HG03139 (cell line): Measurements from ENCODE around the gene GLB1L3.
"Not testable (repeated sequence)": the region's sequence is repeated elsewhere in the genome, so short reads cannot be mapped to it uniquely, and the experiment has no call there.

ENCODE experiments used
- ATAC-seq: cut with Tn5 transposase; IDR thresholded peaks from one replicate; pipeline ENCODE4 v1.9.1; 2021; ENCODE audit not compliant: unreplicated experiment

GLB1L3 gene

GRCh38 chr11:134252346-134253187 lies 23.6 kb upstream of the GLB1L3 start:
- peak; percentile 23 for ATAC-seq

- peak; percentile 99 for ATAC-seq
Observed at GRCh38 chr11:134253188-134253993, 22.8 kb upstream of the GLB1L3 start, which contains the start of the genes ACAD8 and THYN1. ACAD8 (plus strand) TSS chr11:134253568; CDS start chr11:134253601, 33 bp downstream. THYN1 (minus strand) TSS chr11:134253352; CDS start chr11:134252882, 470 bp downstream.

- no peak for ATAC-seq
Observed at GRCh38 chr11:134254433-134255183, 21.6 kb upstream of the GLB1L3 start.

- not testable (repeated sequence) for ATAC-seq
Observed at GRCh38 chr11:134255184-134255561, 21.0 kb upstream of the GLB1L3 start.

GRCh38 chr11:134257101-134257500 lies 19.1 kb upstream of the GLB1L3 start:
- ATAC-seq, result no peak

- ATAC-seq, result no peak
Observed at GRCh38 chr11:134258577-134258976, 17.6 kb upstream of the GLB1L3 start.

GRCh38 chr11:134260503-134260902 lies 15.7 kb upstream of the GLB1L3 start:
- no peak for ATAC-seq

- no peak for ATAC-seq
Observed at GRCh38 chr11:134260983-134261382, 15.2 kb upstream of the GLB1L3 start.

GRCh38 chr11:134261626-134262488 lies 14.3 kb upstream of the GLB1L3 start:
- ATAC-seq, result no peak

- no peak for ATAC-seq
Observed at GRCh38 chr11:134264966-134265764, 11.0 kb upstream of the GLB1L3 start.

- ATAC-seq, result no peak
Observed at GRCh38 chr11:134266440-134266839, 9.7 kb upstream of the GLB1L3 start.

- no peak for ATAC-seq
Observed at GRCh38 chr11:134266841-134267251, 9.3 kb upstream of the GLB1L3 start.

- ATAC-seq, result no peak
Observed at GRCh38 chr11:134267461-134267860, 8.7 kb upstream of the GLB1L3 start.

GRCh38 chr11:134267966-134268365 lies 8.2 kb upstream of the GLB1L3 start:
- ATAC-seq, result no peak

- ATAC-seq, result no peak
Observed at GRCh38 chr11:134270250-134270714, 5.9 kb upstream of the GLB1L3 start.

GRCh38 chr11:134271978-134272377 lies 4.2 kb upstream of the GLB1L3 start:
- ATAC-seq, result no peak

- ATAC-seq, result no peak
Observed at GRCh38 chr11:134272381-134273316, 3.5 kb upstream of the GLB1L3 start.

- ATAC-seq, result no peak
Observed at GRCh38 chr11:134273317-134273712, 2.9 kb upstream of the GLB1L3 start.
